HG03442 (cell line): ENCODE results near the gene ABCC1.
A peak's percentile ranks its signal among the peaks of the same experiment; 100 is the strongest.
"Not testable (repeated sequence)": the region's sequence is repeated elsewhere in the genome, so short reads cannot be mapped to it uniquely, and the experiment has no call there.

Experiments used
- ATAC-seq: cut with Tn5 transposase; IDR thresholded peaks from one replicate; pipeline ENCODE4 v1.9.1; 2021; ENCODE audit warnings: mild to moderate bottlenecking, moderate library complexity; ENCODE audit not compliant: unreplicated experiment

ABCC1 gene

GRCh38 chr16:15949210-15950160 is at the start of gene ABCC1:
ABCC1 (plus strand) TSS chr16:15949616; CDS start chr16:15949752, 136 bp downstream.
- peak; percentile 55 for ATAC-seq

- no peak for ATAC-seq
Observed at GRCh38 chr16:15900357-15900756, 49.1 kb upstream of the ABCC1 start.

- no peak for ATAC-seq
Observed at GRCh38 chr16:15900901-15901500, 48.4 kb upstream of the ABCC1 start.

- no peak for ATAC-seq
Observed at GRCh38 chr16:15903960-15904359, 45.5 kb upstream of the ABCC1 start.

- no peak for ATAC-seq
Observed at GRCh38 chr16:15906439-15906838, 43.0 kb upstream of the ABCC1 start.

GRCh38 chr16:15907863-15908478 is 41.4 kb upstream of the ABCC1 start:
- peak; percentile 99 for ATAC-seq

- ATAC-seq = no peak
Observed at GRCh38 chr16:15911198-15911597, 38.2 kb upstream of the ABCC1 start.

GRCh38 chr16:15913046-15913698 is 36.2 kb upstream of the ABCC1 start:
- ATAC-seq = no peak

GRCh38 chr16:15915555-15916081 is 33.8 kb upstream of the ABCC1 start:
- ATAC-seq = no peak

- ATAC-seq = no peak
Observed at GRCh38 chr16:15916323-15916722, 33.1 kb upstream of the ABCC1 start.

GRCh38 chr16:15918314-15918713 is 31.1 kb upstream of the ABCC1 start:
- ATAC-seq = not testable (repeated sequence)

GRCh38 chr16:15919331-15919730 is 30.1 kb upstream of the ABCC1 start:
- ATAC-seq = no peak

- no peak for ATAC-seq
Observed at GRCh38 chr16:15924996-15925395, 24.4 kb upstream of the ABCC1 start.

GRCh38 chr16:15925631-15926030 is 23.8 kb upstream of the ABCC1 start:
- ATAC-seq = no peak

GRCh38 chr16:15928261-15929104 is 20.9 kb upstream of the ABCC1 start:
- no peak for ATAC-seq

GRCh38 chr16:15932939-15933338 is 16.5 kb upstream of the ABCC1 start:
- no peak for ATAC-seq

- ATAC-seq = no peak
Observed at GRCh38 chr16:15933781-15934180, 15.6 kb upstream of the ABCC1 start.

GRCh38 chr16:15934991-15935390 is 14.4 kb upstream of the ABCC1 start:
- no peak for ATAC-seq

GRCh38 chr16:15936809-15937208 is 12.6 kb upstream of the ABCC1 start:
- ATAC-seq = not testable (repeated sequence)
